NCI-H345 (cell line): ENCODE results near the gene ABCB11.

Experiments used
- DNase-seq: peaks from one replicate; lab custom pipeline; 2025; lab: John Stamatoyannopoulos, UW

The ABCB11 gene

GRCh38 chr2:168929031-168929430 is 102.1 kb downstream of the ABCB11 start:
- no peak for DNase-seq

GRCh38 chr2:168928113-168928831 is 102.9 kb downstream of the ABCB11 start:
- DNase-seq = no peak

GRCh38 chr2:168926621-168927386 is 104.3 kb downstream of the ABCB11 start:
- DNase-seq = no peak

GRCh38 chr2:168920504-168921157 is 110.5 kb downstream of the ABCB11 start:
- peak; percentile 53 for DNase-seq

GRCh38 chr2:168916331-168916675 is 114.8 kb downstream of the ABCB11 start:
- DNase-seq = no peak

- DNase-seq = no peak
Measured at GRCh38 chr2:168915441-168916330, 115.4 kb downstream of the ABCB11 start.

- DNase-seq = no peak
Measured at GRCh38 chr2:168913495-168913894, 117.6 kb downstream of the ABCB11 start.

- peak; percentile 28 for DNase-seq
Measured at GRCh38 chr2:168912901-168913369, 118.2 kb downstream of the ABCB11 start.

GRCh38 chr2:168912466-168912865 is 118.7 kb downstream of the ABCB11 start:
- no peak for DNase-seq

GRCh38 chr2:168910330-168910729 is 120.8 kb downstream of the ABCB11 start:
- DNase-seq = no peak

- no peak for DNase-seq
Measured at GRCh38 chr2:168907940-168908662, 123.0 kb downstream of the ABCB11 start.

- no peak for DNase-seq
Measured at GRCh38 chr2:168904358-168904757, 126.8 kb downstream of the ABCB11 start.

GRCh38 chr2:168903888-168904287 is 127.2 kb downstream of the ABCB11 start:
- no peak for DNase-seq

GRCh38 chr2:168901003-168901402 is 130.1 kb downstream of the ABCB11 start, which contains the start of gene G6PC2:
G6PC2 (plus strand) TSS chr2:168901291; CDS start chr2:168901332, 41 bp downstream.
- no peak for DNase-seq

GRCh38 chr2:168897449-168897848 is 133.7 kb downstream of the ABCB11 start:
- DNase-seq = no peak

GRCh38 chr2:168896783-168897182 is 134.3 kb downstream of the ABCB11 start:
- no peak for DNase-seq

GRCh38 chr2:168895771-168896170 is 135.4 kb downstream of the ABCB11 start:
- DNase-seq = peak; percentile 25

- no peak for DNase-seq
Measured at GRCh38 chr2:168894720-168895119, 136.4 kb downstream of the ABCB11 start.

- no peak for DNase-seq
Measured at GRCh38 chr2:168894101-168894500, 137.0 kb downstream of the ABCB11 start.

- DNase-seq = no peak
Measured at GRCh38 chr2:168892327-168892726, 138.8 kb downstream of the ABCB11 start.
